ENCODE data around the gene TTC7B. TPM values are rescaled to one million over a fixed set of nuclear protein-coding genes. Genes with fewer than 3 reads are reported as not detected.
A peak's percentile ranks its signal among the peaks of the same experiment; 100 is the strongest.

The TTC7B gene
- total and polyA plus RNA-seq, 12 donors: 10.0 to 58.4 (median 24.7) TPM

GRCh38 chr14:90727082-90727481 is 89.1 kb downstream of the TTC7B start:
- Histone ChIP-seq H3K27ac (no peak overlapping the region), H3K4me3 (no peak overlapping the region), H3K36me3 (replicated peaks in 1 of 2) (no peaks in the 10 kb centered on the region), H3K4me1 (replicated peaks in 1 of 2) (peaks cover 0 to 15% of the 10 kb centered on the region in 2 donors), H3K9me3 (replicated peaks in 1 of 3) (no peaks in the 10 kb centered on the region), H3K27me3 (no peaks in the 10 kb centered on the region)
- TF ChIP-seq POLR2A (IDR thresholded peaks at IDR 0.05) (no peak), CTCF (IDR thresholded peaks at IDR 0.05) (no peak)
- intact Hi-C loops (cut with DNase I): no loop called here
- no peak for DNase-seq
- 93 to 96% (median 94%) methylated on average over 13 of the region's 13 CpGs for WGBS, 4 donors

GRCh38 chr14:90726656-90727055 is 89.6 kb downstream of the TTC7B start:
- Histone ChIP-seq H3K36me3 (replicated peaks in 1 of 2) (no peaks in the 10 kb centered on the region), H3K4me3 (no peak overlapping the region), H3K27ac (no peak overlapping the region), H3K4me1 (replicated peaks in 1 of 2) (peaks cover 0 to 15% of the 10 kb centered on the region in 2 donors), H3K27me3 (no peaks in the 10 kb centered on the region), H3K9me3 (replicated peaks in 1 of 3) (no peaks in the 10 kb centered on the region)
- WGBS, 4 donors: 47 to 69% (median 61%) methylated on average over 6 to 9 of the region's 9 CpGs
- intact Hi-C loops (cut with DNase I): no loop called here
- TF ChIP-seq CTCF (IDR thresholded peaks at IDR 0.05) (peak in 1 of 6 experiments; percentile 24), POLR2A (IDR thresholded peaks at IDR 0.05) (no peak)
- peak in 5 of 7 donors; percentile 35 to 73 (median 38) for DNase-seq

- Histone ChIP-seq H3K9me3 (replicated peaks in 1 of 3) (no peaks in the 10 kb centered on the region), H3K27me3 (no peaks in the 10 kb centered on the region), H3K4me1 (replicated peaks in 1 of 2) (peaks cover 0 to 15% of the 10 kb centered on the region in 2 donors), H3K27ac (no peak overlapping the region), H3K36me3 (replicated peaks in 1 of 2) (no peaks in the 10 kb centered on the region), H3K4me3 (no peak overlapping the region)
- TF ChIP-seq POLR2A (IDR thresholded peaks at IDR 0.05): no peak
- no peak for TF ChIP-seq CTCF (IDR thresholded peaks at IDR 0.05)
- intact Hi-C loops (cut with DNase I): no loop called here
- no peak for DNase-seq
- 76 to 90% (median 85%) methylated on average over 3 of the region's 3 CpGs for WGBS, 4 donors
These were observed 91.4 kb downstream of the TTC7B start for GRCh38 chr14:90724866-90725265.

- intact Hi-C loops (cut with DNase I): no loop called here
- no peaks in the 10 kb centered on the region for H3K27me3 ChIP-seq
- no peaks in the 10 kb centered on the region for H3K36me3 ChIP-seq (replicated peaks in 1 of 2)
- no peak for DNase-seq
- TF ChIP-seq CTCF (IDR thresholded peaks at IDR 0.05) (no peak), POLR2A (IDR thresholded peaks at IDR 0.05) (no peak)
- no peak overlapping the region for H3K4me3 ChIP-seq
- no peaks in the 10 kb centered on the region for H3K9me3 ChIP-seq (replicated peaks in 1 of 3)
- no peaks in the 10 kb centered on the region for H3K4me1 ChIP-seq (replicated peaks in 1 of 2)
- H3K27ac ChIP-seq: no peak overlapping the region
- WGBS, 4 donors: 71 to 83% (median 80%) methylated on average over 2 of the region's 2 CpGs
These were observed 93.6 kb downstream of the TTC7B start for GRCh38 chr14:90722590-90722989.

Data from adrenal gland (tissue), 12 donors.